ENCODE measurements around the gene KANK2.
"Not testable (repeated sequence)": the region's sequence is repeated elsewhere in the genome, so short reads cannot be mapped to it uniquely, and the experiment has no call there.

Gene KANK2

GRCh38 chr19:11196406-11197287 lies 698 bp downstream of the KANK2 start:
- no peak for DNase-seq (ENCODE audit: low read depth)

- DNase-seq (ENCODE audit: low read depth) = no peak
Observed at GRCh38 chr19:11195681-11196080, 1.7 kb downstream of the KANK2 start.

GRCh38 chr19:11194656-11195558 lies 2.4 kb downstream of the KANK2 start:
- no peak for DNase-seq (ENCODE audit: low read depth)

DNA sequence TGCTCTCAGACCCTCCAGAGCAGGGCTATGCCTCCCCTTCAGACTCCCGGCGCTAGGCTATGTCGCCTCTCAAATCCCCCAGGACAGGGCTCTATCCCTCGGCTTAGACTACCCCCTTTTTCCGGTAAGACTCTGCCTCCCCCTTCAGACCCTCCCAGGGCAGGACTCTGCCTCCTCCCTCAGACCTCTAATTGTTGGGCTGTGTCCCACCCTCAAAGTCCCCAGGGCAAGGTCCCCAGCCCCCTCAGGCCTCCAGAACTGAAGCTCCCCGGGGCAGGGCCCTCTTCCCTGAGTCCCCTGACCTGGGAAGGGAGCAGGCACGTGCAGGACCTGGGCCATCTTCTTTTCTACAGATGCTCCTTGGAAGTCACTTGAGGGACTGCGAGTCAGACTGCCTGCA lies 3.2 kb downstream of the KANK2 start:
- no peak for DNase-seq (ENCODE audit: low read depth)

DNA sequence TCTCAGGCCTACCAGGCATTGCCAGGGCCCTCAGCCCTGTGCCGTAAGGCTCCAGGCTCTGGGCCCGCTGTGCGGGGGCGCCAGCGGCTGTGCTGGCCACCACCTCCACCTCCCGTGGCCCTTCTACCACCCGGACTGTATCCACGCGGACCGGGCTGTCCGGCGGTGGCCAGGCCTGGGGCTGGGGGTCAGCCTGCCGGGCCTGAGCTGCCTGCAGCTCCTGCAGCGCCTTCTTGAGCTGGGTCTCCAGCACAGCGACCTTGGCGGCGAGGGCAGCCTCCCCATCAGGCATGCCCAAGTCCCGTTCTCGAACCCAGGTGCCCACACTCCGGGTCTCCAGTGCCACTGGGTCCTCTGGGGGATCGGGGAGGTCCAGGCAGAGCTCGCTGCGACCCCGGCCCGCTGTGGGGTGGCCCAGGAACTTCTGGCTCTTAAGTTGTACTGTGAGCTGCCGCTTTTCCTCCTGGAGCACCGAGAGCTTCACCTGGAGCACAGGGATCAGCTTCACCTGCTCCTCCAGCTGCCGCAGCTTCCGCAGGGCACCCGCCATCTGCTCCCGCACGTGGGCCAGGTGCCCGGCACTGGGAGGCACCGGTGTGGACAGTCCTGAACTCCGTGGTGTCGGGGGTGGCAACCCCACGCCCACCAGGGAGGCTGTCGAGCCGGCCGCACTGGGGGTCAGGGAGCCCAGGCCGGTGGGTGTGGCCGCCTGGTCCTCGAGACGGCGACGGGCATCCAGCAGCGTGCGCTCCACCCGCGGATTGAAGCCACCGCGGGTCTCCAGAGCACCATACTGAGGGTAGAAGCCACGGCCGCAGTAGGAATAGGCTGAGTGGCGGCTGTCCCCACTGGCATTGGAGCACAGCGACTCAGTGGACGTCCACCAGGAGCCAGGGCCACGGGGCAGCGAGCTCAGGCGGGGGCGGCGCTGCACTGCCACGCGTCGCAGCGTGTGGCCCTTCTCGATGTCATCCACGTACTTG lies 4.1 kb downstream of the KANK2 start:
- DNase-seq (ENCODE audit: low read depth) = no peak

GRCh38 chr19:11191934-11192333 lies 5.4 kb downstream of the KANK2 start:
- DNase-seq (ENCODE audit: low read depth) = no peak

DNA sequence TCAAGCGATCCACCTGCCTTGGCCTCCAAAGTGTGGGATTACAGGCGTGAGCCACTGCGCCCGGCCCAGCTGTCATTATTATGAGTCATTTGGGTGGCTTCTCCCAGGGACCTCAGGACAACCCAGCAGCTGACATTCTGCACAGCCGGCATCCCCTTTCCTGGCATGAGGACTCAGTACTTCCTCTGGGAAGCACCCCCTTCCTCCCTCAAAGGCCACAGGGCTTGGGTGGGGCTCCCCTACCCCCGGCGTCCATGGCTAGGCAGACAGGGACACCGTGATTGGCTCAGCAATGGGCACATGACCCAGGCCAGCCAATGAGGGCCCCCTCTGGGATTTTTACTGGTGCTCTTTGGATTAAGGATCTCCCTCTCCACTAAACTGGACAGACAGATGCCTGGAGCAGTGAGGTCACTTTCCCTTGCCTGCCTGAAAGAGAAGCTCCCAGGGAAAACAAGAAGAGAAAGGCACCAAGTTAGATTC lies 6.0 kb downstream of the KANK2 start:
- DNase-seq (ENCODE audit: low read depth) = peak; percentile 66

DNA sequence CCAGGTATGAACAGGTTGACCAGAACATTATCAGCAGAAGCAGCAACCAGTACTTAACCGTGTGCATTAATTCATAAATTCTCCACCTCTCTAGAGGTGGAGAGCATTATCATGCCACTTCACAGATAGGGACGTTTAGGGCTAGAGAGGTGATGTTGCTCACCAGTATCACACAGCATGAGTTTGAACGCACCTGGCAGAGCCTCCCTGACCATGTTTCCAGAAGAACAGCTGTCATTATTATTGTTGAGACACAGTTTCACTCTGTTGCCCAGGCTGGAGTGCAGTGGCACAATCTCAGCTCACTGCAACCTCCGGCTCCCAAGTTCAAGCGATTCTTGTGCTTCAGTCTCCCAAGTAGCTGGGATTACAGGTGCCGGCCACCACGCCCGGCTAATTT lies 6.8 kb downstream of the KANK2 start:
- DNase-seq (ENCODE audit: low read depth) = no peak

DNA sequence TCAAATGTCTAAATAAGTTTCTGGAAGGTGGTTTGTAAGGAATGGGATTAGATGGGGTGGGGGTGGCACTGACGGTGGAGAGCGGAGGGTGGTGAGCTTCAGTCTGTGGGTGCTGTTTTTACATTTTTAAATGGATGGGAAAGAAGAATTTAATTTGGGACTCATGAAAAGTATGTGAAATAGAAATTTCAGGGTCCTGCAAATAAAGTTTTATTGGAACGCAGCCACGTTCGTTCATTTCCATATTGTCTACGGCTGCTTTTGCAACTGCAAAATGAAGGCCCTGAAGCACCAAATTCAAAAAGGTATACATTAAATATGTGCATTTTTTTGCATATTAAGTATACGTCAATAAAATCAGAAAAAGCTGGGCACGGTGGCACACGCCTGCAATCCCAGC lies 9.9 kb downstream of the KANK2 start:
- DNase-seq (ENCODE audit: low read depth) = no peak

- no peak for DNase-seq (ENCODE audit: low read depth)
Observed at GRCh38 chr19:11182994-11183393, 14.4 kb downstream of the KANK2 start.

DNA sequence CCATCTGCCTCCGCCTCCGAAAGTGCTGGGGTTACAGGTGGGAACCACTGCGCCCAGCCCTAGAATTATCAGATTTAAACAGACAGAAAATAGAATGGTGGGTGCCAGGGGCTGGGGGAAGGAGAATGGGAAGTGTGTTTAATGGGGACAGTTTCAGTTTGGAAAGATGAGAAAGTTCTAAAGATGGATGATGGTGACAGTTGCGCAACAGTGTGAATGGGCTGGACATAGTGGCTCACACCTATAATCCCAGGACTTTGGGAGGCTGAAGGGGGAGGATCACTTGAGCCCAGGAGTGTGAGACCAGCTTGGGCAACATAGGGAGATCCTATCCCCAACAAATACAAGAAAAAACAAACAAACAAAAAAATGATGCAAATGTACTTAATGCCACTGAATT lies 15.9 kb downstream of the KANK2 start:
- no peak for DNase-seq (ENCODE audit: low read depth)

- not testable (repeated sequence) for DNase-seq (ENCODE audit: low read depth)
Observed at GRCh38 chr19:11180975-11181374, 16.4 kb downstream of the KANK2 start.

DNA sequence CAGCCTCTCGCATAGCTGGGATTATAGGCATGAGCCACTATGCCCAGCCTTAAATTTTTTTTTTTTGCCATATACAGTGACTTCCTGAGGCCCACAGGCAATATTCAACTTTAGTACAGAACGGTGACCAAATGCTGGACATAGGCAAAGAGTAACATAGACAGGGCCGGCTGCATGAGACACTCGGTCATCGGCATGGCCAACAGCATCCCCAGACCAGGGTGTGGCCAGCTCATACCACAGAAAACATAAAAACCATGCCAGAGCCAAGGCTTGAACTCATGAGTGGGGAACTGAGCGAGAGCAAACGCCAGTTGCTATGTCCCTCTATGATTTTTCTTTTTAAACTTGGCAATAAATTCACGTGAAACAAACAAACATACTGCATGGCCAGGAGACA lies 17.0 kb downstream of the KANK2 start:
- no peak for DNase-seq (ENCODE audit: low read depth)

- no peak for DNase-seq (ENCODE audit: low read depth)
Observed at GRCh38 chr19:11179716-11180297, 17.5 kb downstream of the KANK2 start.

- not testable (repeated sequence) for DNase-seq (ENCODE audit: low read depth)
Observed at GRCh38 chr19:11179145-11179465, 18.2 kb downstream of the KANK2 start.

GRCh38 chr19:11177592-11177991 lies 19.8 kb downstream of the KANK2 start:
- no peak for DNase-seq (ENCODE audit: low read depth)

DNA sequence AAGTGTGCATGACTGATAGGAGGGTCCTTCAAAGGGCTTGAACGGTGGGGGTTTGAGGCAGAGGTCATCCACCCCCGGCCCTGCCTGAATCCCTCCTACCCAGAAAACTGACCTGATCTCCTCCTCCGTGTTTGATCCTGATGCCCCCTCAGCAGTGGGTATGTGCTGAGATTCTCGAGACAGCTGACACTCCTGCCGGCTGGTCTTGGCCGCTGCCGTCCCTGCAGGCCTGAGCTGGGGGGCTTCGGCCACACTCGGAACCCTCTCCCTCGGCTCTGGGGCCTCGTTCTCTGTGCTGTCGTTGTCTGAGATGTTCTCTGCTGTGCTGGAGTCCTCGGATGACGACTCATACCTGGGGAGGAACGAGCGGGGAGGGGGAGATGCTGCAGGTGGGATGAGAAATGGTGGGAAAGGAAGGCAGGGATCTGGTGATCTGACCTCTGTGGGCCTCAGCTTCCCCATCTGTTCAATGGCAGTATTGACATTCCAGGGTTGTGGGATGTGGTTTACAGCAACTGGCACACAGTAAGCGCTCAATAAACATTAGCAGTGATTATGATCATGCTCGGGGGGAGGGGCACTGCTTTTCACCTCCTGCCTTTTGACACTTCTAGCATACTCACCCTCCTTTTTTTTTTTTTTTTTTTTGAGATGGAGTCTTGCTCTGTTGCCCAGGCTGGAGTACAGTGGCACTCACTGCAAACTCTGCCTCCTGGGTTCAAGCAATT lies 20.7 kb downstream of the KANK2 start:
- no peak for DNase-seq (ENCODE audit: low read depth)

- DNase-seq (ENCODE audit: low read depth) = no peak
Observed at GRCh38 chr19:11175920-11176319, 21.4 kb downstream of the KANK2 start.

DNA sequence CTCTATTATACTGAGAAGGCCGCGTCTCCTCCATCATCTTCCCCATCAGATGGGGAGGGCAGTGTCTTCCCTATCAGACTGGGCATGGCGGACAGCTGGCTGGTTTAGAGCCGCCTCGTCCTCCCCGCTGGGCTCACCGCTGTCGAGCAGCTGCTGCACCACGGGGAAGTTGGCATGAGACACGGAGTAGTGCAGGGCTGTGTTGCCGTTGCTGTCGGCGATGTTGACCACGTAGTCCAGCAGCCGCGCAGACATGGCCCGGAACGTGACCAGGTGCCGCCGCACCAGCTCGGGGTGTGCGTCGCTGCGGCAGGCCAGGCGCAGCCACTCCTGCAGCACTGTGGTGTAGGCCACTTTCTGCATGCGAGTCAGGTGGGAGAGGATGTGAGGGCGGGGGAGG lies 23.0 kb downstream of the KANK2 start:
- DNase-seq (ENCODE audit: low read depth) = no peak

DNA sequence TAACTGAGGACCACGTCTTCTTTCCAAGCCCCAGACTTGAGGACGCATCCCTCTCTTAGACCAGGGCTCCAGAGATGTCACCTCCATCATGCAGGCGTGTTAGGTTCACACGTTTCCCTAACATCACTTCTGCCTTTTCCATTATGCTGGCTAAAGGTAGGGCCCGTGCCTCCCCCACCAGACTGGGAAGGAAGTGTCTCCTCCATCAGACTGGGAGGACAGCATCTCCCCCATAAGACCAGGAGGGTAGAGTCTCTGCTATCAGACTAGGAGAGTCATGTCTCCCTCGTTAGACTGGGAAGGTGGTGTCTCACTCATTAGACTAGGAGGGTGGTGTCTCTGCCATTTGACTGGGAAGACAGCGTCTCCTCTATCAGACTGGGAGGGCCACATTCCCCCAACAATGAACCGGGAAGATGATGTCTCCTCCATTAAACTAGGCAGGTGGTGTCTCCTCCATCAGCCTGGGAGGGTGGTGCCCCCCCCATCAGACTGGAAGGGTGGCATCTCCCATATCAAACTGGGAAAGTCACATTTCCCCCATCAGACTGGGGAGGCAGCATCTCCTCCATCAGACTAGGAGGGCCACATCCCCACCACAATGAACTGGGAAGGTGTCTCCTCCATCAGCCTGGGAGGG lies 23.7 kb downstream of the KANK2 start:
- DNase-seq (ENCODE audit: low read depth) = no peak
